Tibial artery (tissue), 4 donors: ENCODE measurements around the gene SCNN1B.
A peak's percentile ranks its signal among the peaks of the same experiment; 100 is the strongest.

Experiments used
- DNase-seq, 2 donors: peaks; one replicate each; pipeline ENCODE4 v3.0.0-alpha.2; 2019
- H3K27ac ChIP-seq, 2 donors: fragments of 200-600 bp; sonication (generic) in 1 of 2; 1 replicate in 1 of 2; 2 replicates in 1 of 2; pipeline ENCODE4 v1.5.1; 2018 to 2019; ENCODE audit warnings: mild to moderate bottlenecking in 1 of 2
- H3K27me3 ChIP-seq, 2 donors: fragments of 200-600 bp; sonication (generic) in 1 of 2; one replicate each; pipeline versions ENCODE4 v1.5.1 to v1.6.0; 2016 to 2019
- H3K36me3 ChIP-seq, 3 donors: fragments of 200-600 bp; sonication (generic) in 2 of 3; one replicate each; pipeline ENCODE4 v1.5.1; 2016 to 2019; ENCODE audit warnings: mild to moderate bottlenecking in 2 of 3
- H3K4me1 ChIP-seq, 4 donors: fragments of 200-600 bp; sonication (generic) in 2 of 4; 1 replicate in 3 of 4; 2 replicates in 1 of 4; pipeline ENCODE4 v1.5.1; 2016 to 2019
- H3K4me3 ChIP-seq, 2 donors: fragments of 200-600 bp; sonication (generic) in 1 of 2; 1 replicate in 1 of 2; 2 replicates in 1 of 2; pipeline ENCODE4 v1.5.1; 2018 to 2019; ENCODE audit warnings: mild to moderate bottlenecking in 2 of 2
- H3K9me3 ChIP-seq, 3 donors: fragments of 200-600 bp; sonication (generic) in 1 of 3; one replicate each; pipeline ENCODE4 v1.5.1; 2016 to 2019
- CTCF ChIP-seq, 2 experiments: fragments of 200-600 bp in 1 of 2; fragments of 450-650 bp in 1 of 2; IDR thresholded peaks; one replicate each; pipeline ENCODE4 v1.5.1; 2017 to 2019; ENCODE audit warnings: antibody characterized with exemption in 2 of 2, mild to moderate bottlenecking in 1 of 2, moderate library complexity in 1 of 2
- intact Hi-C: fragments of 100-400 bp; cut with DNase I; formaldehyde crosslinking; loops from one replicate; pipeline ENCODE4 v1.15.0; 2023; ENCODE audit warnings: low total_unique reads

SCNN1B gene

GRCh38 chr16:23408242-23408822 lies 106.2 kb downstream of the SCNN1B start:
- no peak overlapping the region for H3K27ac ChIP-seq
- DNase-seq = peak in 1 of 2 donors; percentile 12
- TF ChIP-seq CTCF (IDR thresholded peaks at IDR 0.05) = no peak
- H3K4me3 ChIP-seq = no peak overlapping the region
- no peaks in the 10 kb centered on the region for H3K27me3 ChIP-seq
- H3K36me3 ChIP-seq = peaks cover 71 to 97% (median 84%) of the 10 kb centered on the region in 3 donors
- no peaks in the 10 kb centered on the region for H3K9me3 ChIP-seq
- intact Hi-C loops = no loop called here
- H3K4me1 ChIP-seq = no peaks in the 10 kb centered on the region

GRCh38 chr16:23408823-23409298 lies 106.8 kb downstream of the SCNN1B start:
- no peaks in the 10 kb centered on the region for H3K4me1 ChIP-seq
- peaks cover 71 to 97% (median 84%) of the 10 kb centered on the region in 3 donors for H3K36me3 ChIP-seq
- no peaks in the 10 kb centered on the region for H3K27me3 ChIP-seq
- TF ChIP-seq CTCF (IDR thresholded peaks at IDR 0.05) = no peak
- intact Hi-C loops = no loop called here
- no peak overlapping the region for H3K4me3 ChIP-seq
- peak in 1 of 2 donors; percentile 34 for DNase-seq
- no peaks in the 10 kb centered on the region for H3K9me3 ChIP-seq
- H3K27ac ChIP-seq = no peak overlapping the region

- no peaks in the 10 kb centered on the region for H3K4me1 ChIP-seq
- H3K9me3 ChIP-seq = no peaks in the 10 kb centered on the region
- H3K27ac ChIP-seq = no peak overlapping the region
- intact Hi-C loops = no loop called here
- TF ChIP-seq CTCF (IDR thresholded peaks at IDR 0.05) = no peak
- H3K4me3 ChIP-seq = no peak overlapping the region
- H3K27me3 ChIP-seq = no peaks in the 10 kb centered on the region
- peak in 1 of 2 donors; percentile 5 for DNase-seq
- peaks cover 72 to 97% (median 85%) of the 10 kb centered on the region in 3 donors for H3K36me3 ChIP-seq
These were observed 107.4 kb downstream of the SCNN1B start for GRCh38 chr16:23409522-23409921.

GRCh38 chr16:23410176-23410575 lies 108.1 kb downstream of the SCNN1B start:
- H3K4me1 ChIP-seq = no peaks in the 10 kb centered on the region
- DNase-seq = peak in 1 of 2 donors; percentile 23
- intact Hi-C loops = no loop called here
- H3K4me3 ChIP-seq = no peak overlapping the region
- H3K36me3 ChIP-seq = peaks cover 72 to 97% (median 85%) of the 10 kb centered on the region in 3 donors
- H3K27me3 ChIP-seq = no peaks in the 10 kb centered on the region
- no peak for TF ChIP-seq CTCF (IDR thresholded peaks at IDR 0.05)
- H3K9me3 ChIP-seq = no peaks in the 10 kb centered on the region
- no peak overlapping the region for H3K27ac ChIP-seq

GRCh38 chr16:23414731-23415130 lies 112.6 kb downstream of the SCNN1B start:
- intact Hi-C loops = no loop called here
- no peak for DNase-seq
- no peaks in the 10 kb centered on the region for H3K4me1 ChIP-seq
- H3K27ac ChIP-seq = no peak overlapping the region
- peaks cover 85 to 96% (median 91%) of the 10 kb centered on the region in 3 donors for H3K36me3 ChIP-seq
- H3K27me3 ChIP-seq = no peaks in the 10 kb centered on the region
- H3K9me3 ChIP-seq = no peaks in the 10 kb centered on the region
- TF ChIP-seq CTCF (IDR thresholded peaks at IDR 0.05) = no peak
- no peak overlapping the region for H3K4me3 ChIP-seq
